CD4-positive, CD25-positive, alpha-beta regulatory T cell (primary cell): ENCODE data around the gene BLOC1S4. TPM values are rescaled to one million over a fixed set of nuclear protein-coding genes. Genes with fewer than 3 reads are reported as not detected.
A peak's percentile ranks its signal among the peaks of the same experiment; 100 is the strongest.

Experiments
- ATAC-seq, 2 donors: fragments of 150-1000 bp; cut with Tn5 transposase; one replicate each; pipeline ENCODE4 v1.10.0; 2021; ENCODE audit warnings: low read depth in 2 of 2, moderate number of reproducible peaks in 2 of 2, moderate library complexity in 1 of 2
- DNase-seq, 3 donors: peaks; one replicate each; pipeline versions ENCODE4 v3.0.0 to v3.0.0-alpha.2; 2012 to 2022; ENCODE audit warnings: mixed read lengths in 1 of 3
- H3K27ac ChIP-seq: one replicate; pipeline ENCODE4 v1.7.0; 2013; ENCODE audit warnings: mild to moderate bottlenecking, low read length; ENCODE audit not compliant: insufficient read depth, poor library complexity, severe bottlenecking
- H3K27me3 ChIP-seq: one replicate; pipeline ENCODE4 v1.7.0; 2013; ENCODE audit warnings: low read length; ENCODE audit not compliant: control insufficient read depth, insufficient read depth
- H3K36me3 ChIP-seq: one replicate; pipeline ENCODE4 v1.7.0; 2013; ENCODE audit warnings: mild to moderate bottlenecking, low read length, moderate library complexity; ENCODE audit not compliant: control insufficient read depth, insufficient read depth
- H3K4me1 ChIP-seq: 2 replicates; pipeline ENCODE4 v1.7.0; 2013; ENCODE audit warnings: mild to moderate bottlenecking, low read length; ENCODE audit not compliant: insufficient read depth, control insufficient read depth, poor library complexity, severe bottlenecking
- H3K4me3 ChIP-seq: one replicate; pipeline ENCODE4 v1.7.0; 2013; ENCODE audit warnings: low read depth, mild to moderate bottlenecking, low read length, moderate library complexity
- H3K9me3 ChIP-seq, 2 experiments: 1 replicate in 1 of 2; 2 replicates in 1 of 2; pipeline ENCODE4 v1.7.0; 2013; ENCODE audit warnings: low read length in 2 of 2, mild to moderate bottlenecking in 1 of 2, moderate library complexity in 1 of 2; ENCODE audit not compliant: control insufficient read depth in 2 of 2
- H3K27ac Mint-ChIP-seq, 3 donors: one replicate each; pipeline ENCODE4 v1.8.0; 2020 to 2022; ENCODE audit warnings: mild to moderate bottlenecking in 3 of 3, mixed read lengths in 3 of 3, moderate library complexity in 2 of 3
- H3K27me3 Mint-ChIP-seq: one replicate; pipeline ENCODE4 v1.8.0; 2022; ENCODE audit warnings: mild to moderate bottlenecking, mixed read lengths
- H3K36me3 Mint-ChIP-seq: one replicate; pipeline ENCODE4 v1.8.0; 2020; ENCODE audit warnings: mixed read lengths
- H3K4me1 Mint-ChIP-seq, 4 donors: one replicate each; pipeline ENCODE4 v1.8.0; 2020 to 2022; ENCODE audit warnings: mixed read lengths in 4 of 4, mild to moderate bottlenecking in 1 of 4
- H3K4me3 Mint-ChIP-seq, 4 donors: one replicate each; pipeline ENCODE4 v1.8.0; 2020 to 2022; ENCODE audit warnings: mild to moderate bottlenecking in 4 of 4, mixed read lengths in 4 of 4, moderate library complexity in 3 of 4
- H3K9me3 Mint-ChIP-seq, 7 donors: one replicate each; pipeline ENCODE4 v1.8.0; 2020 to 2022; ENCODE audit warnings: mixed read lengths in 7 of 7, mild to moderate bottlenecking in 3 of 7, moderate library complexity in 2 of 7
- polyA plus RNA-seq, 4 donors: library from polyadenylated mRNA; unstranded; fragments of 300-500 nt; fragmentation: Illumina TruSeq; gene quantifications; one replicate each; pipeline ENCODE4 v1.2.3, GENCODE V29; 2021
- total RNA-seq: library from RNA; stranded (reverse); gene quantifications from one replicate; pipeline ENCODE4 v1.2.3, GENCODE V29; 2022

BLOC1S4 gene
- total and polyA plus RNA-seq, 5 donors from 2014 or later: 27.5 to 103 (median 91.0) TPM

DNA sequence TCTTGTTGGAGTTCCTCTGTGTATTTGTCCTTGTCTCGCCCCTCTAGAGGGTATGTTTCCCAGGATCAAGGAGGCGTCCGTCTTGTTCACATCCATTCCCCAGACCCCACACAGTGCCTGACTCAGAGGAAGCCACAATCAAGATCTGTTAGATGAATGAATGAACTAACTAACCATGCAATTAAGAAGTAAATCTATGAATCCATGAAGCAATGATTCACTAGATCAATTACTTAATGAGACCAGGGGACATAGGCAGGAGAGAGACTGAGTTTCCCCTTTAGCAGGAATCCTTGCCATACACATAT is 11.9 kb downstream of the BLOC1S4 start:
- no peaks in the 10 kb centered on the region for H3K9me3 ChIP-seq
- peak overlapping the region in 1 of 4 donors; percentile 33 for H3K4me3 Mint-ChIP-seq
- H3K4me1 Mint-ChIP-seq: peaks cover 0 to 25% (median 7%) of the 10 kb centered on the region in 4 donors
- H3K9me3 Mint-ChIP-seq: no peaks in the 10 kb centered on the region
- H3K27ac Mint-ChIP-seq: peak overlapping the region in 2 of 3 donors; percentile 47 to 69
- DNase-seq: no peak
- H3K4me1 ChIP-seq: peaks cover 7% of the 10 kb centered on the region
- no peak for ATAC-seq
- no peaks in the 10 kb centered on the region for H3K36me3 Mint-ChIP-seq
- H3K4me3 ChIP-seq: no peak overlapping the region
- H3K27me3 Mint-ChIP-seq: no peaks in the 10 kb centered on the region
- no peak overlapping the region for H3K27ac ChIP-seq
- no peaks in the 10 kb centered on the region for H3K36me3 ChIP-seq
- no peaks in the 10 kb centered on the region for H3K27me3 ChIP-seq

DNA sequence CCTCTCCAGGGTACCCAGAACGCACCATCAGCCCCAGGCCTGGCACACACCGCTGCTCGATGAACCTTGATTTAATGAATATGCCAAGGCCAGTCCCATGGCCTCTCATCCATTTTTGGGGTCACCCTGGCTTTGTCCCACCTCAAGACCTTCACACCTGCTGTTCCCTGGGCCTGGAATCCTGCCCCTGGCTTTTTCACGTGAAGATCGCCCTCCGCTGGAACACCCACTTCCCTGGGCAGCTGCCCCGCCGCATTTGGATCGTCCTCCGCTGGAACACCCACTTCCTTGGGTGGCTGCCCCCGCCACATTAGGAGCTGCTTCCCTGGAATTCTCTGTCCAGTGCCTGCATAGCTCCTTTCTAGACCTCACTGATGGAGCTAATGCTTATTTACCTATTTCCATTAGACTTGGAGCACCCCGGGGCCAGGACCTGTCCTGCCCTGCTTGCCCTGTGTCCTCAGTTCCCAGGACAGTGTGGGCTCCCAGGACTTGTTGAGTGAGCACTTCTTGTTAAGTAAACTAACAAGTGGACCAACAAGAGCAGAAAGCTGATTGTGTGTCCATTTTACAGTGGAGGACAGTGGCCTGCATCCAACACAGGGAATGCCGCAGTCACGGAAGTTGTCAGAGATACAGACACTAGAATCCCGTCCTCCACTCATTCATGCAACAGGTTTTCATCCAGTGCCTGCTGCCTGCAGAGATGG is 12.5 kb downstream of the BLOC1S4 start:
- ATAC-seq: no peak
- no peaks in the 10 kb centered on the region for H3K36me3 ChIP-seq
- peaks cover 7% of the 10 kb centered on the region for H3K4me1 ChIP-seq
- no peaks in the 10 kb centered on the region for H3K9me3 ChIP-seq
- Mint-ChIP-seq H3K4me1 (peaks cover 0 to 25% (median 7%) of the 10 kb centered on the region in 4 donors), H3K4me3 (peak overlapping the region in 1 of 4 donors; percentile 19), H3K27ac (peak overlapping the region in 2 of 3 donors; percentile 5 to 47), H3K9me3 (no peaks in the 10 kb centered on the region), H3K27me3 (no peaks in the 10 kb centered on the region), H3K36me3 (no peaks in the 10 kb centered on the region)
- no peaks in the 10 kb centered on the region for H3K27me3 ChIP-seq
- no peak overlapping the region for H3K4me3 ChIP-seq
- DNase-seq: no peak
- no peak overlapping the region for H3K27ac ChIP-seq

DNA sequence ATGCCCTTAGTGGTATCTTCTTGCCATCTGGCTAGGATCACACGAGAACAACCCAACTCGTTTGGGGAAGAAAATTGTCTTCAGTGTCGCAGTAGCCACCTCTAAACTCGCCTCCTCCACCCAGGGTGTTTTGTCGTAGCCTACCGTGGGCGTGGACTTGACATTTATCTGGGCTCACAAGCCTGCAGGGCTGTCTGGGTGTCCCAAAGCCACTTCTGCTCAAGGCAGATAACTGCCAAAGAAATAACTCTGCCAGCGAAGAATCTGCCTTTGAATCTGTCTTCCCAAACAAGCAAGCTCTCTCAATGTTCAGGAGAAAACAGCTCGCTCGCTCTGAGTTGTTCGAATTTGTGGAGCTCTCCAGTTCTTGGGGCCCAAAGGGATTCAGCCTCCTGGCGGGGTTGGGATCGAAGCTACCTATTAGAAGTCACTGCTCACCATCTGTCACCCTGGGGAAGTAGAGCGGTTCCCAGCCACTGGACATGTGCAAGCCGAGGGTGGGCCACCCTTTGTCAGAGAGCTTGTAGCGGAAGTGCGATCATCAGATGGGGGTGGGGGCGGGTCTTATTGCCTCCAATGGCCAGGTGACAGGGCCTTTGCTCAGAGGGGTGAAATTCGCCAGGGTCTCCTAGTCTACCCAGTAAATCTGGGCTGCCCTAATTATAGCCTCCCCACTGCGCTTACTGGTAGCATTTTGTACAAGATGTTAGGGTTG is 14.8 kb downstream of the BLOC1S4 start:
- peaks cover 0 to 25% (median 7%) of the 10 kb centered on the region in 4 donors for H3K4me1 Mint-ChIP-seq
- peak overlapping the region; percentile 26 for H3K4me3 ChIP-seq
- no peaks in the 10 kb centered on the region for H3K9me3 ChIP-seq
- peaks cover 5% of the 10 kb centered on the region for H3K27me3 Mint-ChIP-seq
- H3K9me3 Mint-ChIP-seq: no peaks in the 10 kb centered on the region
- H3K4me3 Mint-ChIP-seq: peak overlapping the region in 2 of 4 donors; percentile 43 to 66
- ATAC-seq (no peak), DNase-seq (peak in 1 of 3 donors; percentile 41)
- H3K4me1 ChIP-seq: peaks cover 7% of the 10 kb centered on the region
- no peaks in the 10 kb centered on the region for H3K27me3 ChIP-seq
- H3K27ac ChIP-seq: no peak overlapping the region
- peak overlapping the region in 2 of 3 donors; percentile 60 to 67 for H3K27ac Mint-ChIP-seq
- no peaks in the 10 kb centered on the region for H3K36me3 Mint-ChIP-seq
- H3K36me3 ChIP-seq: no peaks in the 10 kb centered on the region

GRCh38 chr4:6731318-6731675 is 15.3 kb downstream of the BLOC1S4 start:
- no peak overlapping the region for H3K27ac Mint-ChIP-seq
- H3K27me3 Mint-ChIP-seq: peaks cover 5% of the 10 kb centered on the region
- Histone ChIP-seq H3K36me3 (no peaks in the 10 kb centered on the region), H3K4me1 (peaks cover 7% of the 10 kb centered on the region), H3K27me3 (no peaks in the 10 kb centered on the region), H3K27ac (no peak overlapping the region), H3K9me3 (no peaks in the 10 kb centered on the region), H3K4me3 (no peak overlapping the region)
- ATAC-seq: no peak
- no peaks in the 10 kb centered on the region for H3K36me3 Mint-ChIP-seq
- H3K4me3 Mint-ChIP-seq: no peak overlapping the region
- H3K9me3 Mint-ChIP-seq: no peaks in the 10 kb centered on the region
- peaks cover 0 to 25% (median 7%) of the 10 kb centered on the region in 4 donors for H3K4me1 Mint-ChIP-seq
- no peak for DNase-seq

- H3K36me3 Mint-ChIP-seq: no peaks in the 10 kb centered on the region
- Histone ChIP-seq H3K27ac (no peak overlapping the region), H3K36me3 (no peaks in the 10 kb centered on the region), H3K27me3 (no peaks in the 10 kb centered on the region), H3K4me3 (no peak overlapping the region), H3K9me3 (no peaks in the 10 kb centered on the region), H3K4me1 (peaks cover 7% of the 10 kb centered on the region)
- no peaks in the 10 kb centered on the region for H3K9me3 Mint-ChIP-seq
- H3K4me3 Mint-ChIP-seq: no peak overlapping the region
- DNase-seq (no peak), ATAC-seq (no peak)
- no peak overlapping the region for H3K27ac Mint-ChIP-seq
- peaks cover 5% of the 10 kb centered on the region for H3K27me3 Mint-ChIP-seq
- H3K4me1 Mint-ChIP-seq: peaks cover 0 to 25% (median 7%) of the 10 kb centered on the region in 4 donors
Measured at GRCh38 chr4:6731780-6732179, 15.8 kb downstream of the BLOC1S4 start.

DNA sequence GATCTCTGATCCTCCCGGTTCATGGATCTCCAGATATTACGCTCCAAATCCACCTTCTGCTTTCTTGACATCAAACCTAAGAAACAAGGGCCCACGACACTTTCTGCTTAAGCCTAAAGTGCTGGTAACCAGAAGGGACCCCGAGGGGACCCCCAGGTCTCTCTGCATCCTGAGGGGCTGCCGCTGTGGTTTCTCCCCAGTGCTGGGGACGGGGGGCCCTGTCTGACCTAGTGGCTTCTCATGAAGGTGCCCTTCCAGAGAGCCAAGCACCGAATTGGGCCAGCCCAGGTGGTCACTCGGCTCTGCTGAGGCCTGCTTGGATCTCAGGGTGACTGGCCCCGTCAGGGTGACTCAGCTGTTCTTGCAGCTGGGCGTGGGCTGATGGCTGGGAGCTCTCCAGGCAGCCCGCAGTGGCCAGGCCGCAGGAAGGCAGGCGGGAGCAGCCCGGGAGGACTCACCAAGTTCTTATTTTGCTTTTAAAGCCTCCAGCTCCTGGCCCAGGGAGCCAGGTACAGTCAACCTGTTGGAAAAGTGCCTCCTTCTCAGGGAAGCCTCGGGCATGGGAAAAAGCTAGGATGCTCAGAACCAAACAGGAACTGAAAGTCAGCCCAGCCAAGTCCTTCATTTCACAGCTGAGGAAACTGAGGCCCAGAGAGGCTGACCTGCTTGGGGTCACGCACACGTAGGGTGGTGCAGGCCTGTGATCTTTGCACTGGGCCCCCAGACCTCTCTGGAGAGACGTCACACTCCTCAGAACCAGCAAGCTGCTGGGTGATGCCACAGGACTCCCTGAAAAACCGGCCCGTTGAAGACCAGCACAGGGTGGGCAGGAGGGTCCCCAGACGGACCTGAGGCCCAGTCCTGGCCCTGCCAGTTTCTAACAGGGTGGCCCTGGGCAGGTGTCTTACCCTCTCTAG is 16.7 kb downstream of the BLOC1S4 start:
- no peak overlapping the region for H3K27ac ChIP-seq
- Mint-ChIP-seq H3K4me3 (no peak overlapping the region), H3K9me3 (no peaks in the 10 kb centered on the region), H3K4me1 (peaks cover 0 to 25% (median 6%) of the 10 kb centered on the region in 4 donors), H3K27ac (no peak overlapping the region), H3K36me3 (no peaks in the 10 kb centered on the region), H3K27me3 (peaks cover 7% of the 10 kb centered on the region)
- H3K27me3 ChIP-seq: no peaks in the 10 kb centered on the region
- no peaks in the 10 kb centered on the region for H3K9me3 ChIP-seq
- no peak overlapping the region for H3K4me3 ChIP-seq
- peaks cover 7% of the 10 kb centered on the region for H3K4me1 ChIP-seq
- H3K36me3 ChIP-seq: no peaks in the 10 kb centered on the region
- DNase-seq: no peak
- no peak for ATAC-seq

- H3K36me3 ChIP-seq: no peaks in the 10 kb centered on the region
- H3K27ac ChIP-seq: no peak overlapping the region
- ATAC-seq: no peak
- H3K4me1 ChIP-seq: no peaks in the 10 kb centered on the region
- no peak overlapping the region for H3K4me3 ChIP-seq
- Mint-ChIP-seq H3K4me3 (no peak overlapping the region), H3K36me3 (no peaks in the 10 kb centered on the region), H3K27ac (no peak overlapping the region), H3K9me3 (no peaks in the 10 kb centered on the region), H3K27me3 (peaks cover 11% of the 10 kb centered on the region), H3K4me1 (peaks cover 0 to 16% (median 0%) of the 10 kb centered on the region in 4 donors)
- no peak for DNase-seq
- H3K27me3 ChIP-seq: no peaks in the 10 kb centered on the region
- no peaks in the 10 kb centered on the region for H3K9me3 ChIP-seq
Measured at GRCh38 chr4:6733358-6734164, 17.6 kb downstream of the BLOC1S4 start.
